K562 (cell line): ENCODE results near the gene TBC1D1. TPM values are rescaled to one million over a fixed set of nuclear protein-coding genes. Genes with fewer than 3 reads are reported as not detected.

Experiments used
- ATAC-seq: fragments of 200-7000 bp; cut with Tn5 transposase; 3 replicates; pipeline ENCODE4 v1.9.1; 2020; ENCODE audit warnings: moderate library complexity
- BruUV-seq: library from RNA; stranded (reverse); fragments of 400-500 nt; replicated peaks from 2 replicates; lab custom pipeline; 2021; lab: Mats Ljungman, UMichigan
- CTCF ChIA-PET: fragments of 300-600 bp; formaldehyde crosslinking; extraction: SDS; loops from one replicate; lab custom pipeline; 2021; ENCODE audit warnings: low intra/inter-chr PET ratio; lab: Yijun Ruan, JAX
- POLR2A ChIA-PET: fragments of 300-600, 350-650 bp; sonication (Branson Sonifier 250); formaldehyde crosslinking; extraction: SDS; loops from one replicate; lab custom pipeline; 2021; ENCODE audit warnings: antibody characterized with exemption, inconsistent platforms; lab: Yijun Ruan, JAX
- DNase-seq, 4 experiments: peaks; one replicate each; pipeline versions ENCODE4 v3.0.0 to v3.0.0-alpha.2; 2011 to 2018; ENCODE audit warnings: low spot score in 3 of 4, mixed read lengths in 3 of 4; ENCODE audit errors: extremely low read depth in 1 of 4
- FAIRE-seq: peaks from 2 replicates; lab custom pipeline; 2011; peaks lifted over from hg19 to GRCh38; lab: Jason Lieb, UNC
- H2AFZ ChIP-seq: 2 replicates; pipeline ENCODE4 v1.6.0; 2011; ENCODE audit warnings: low read depth, low read length, control low read depth, inconsistent platforms
- H3K27ac ChIP-seq: fragments of 200-600 bp; 3 replicates; pipeline ENCODE4 v1.8.0; 2011; ENCODE audit warnings: low read depth, mild to moderate bottlenecking, control low read depth, inconsistent platforms, low read length, moderate library complexity, mixed read lengths; ENCODE audit errors: extremely low read depth
- H3K27me3 ChIP-seq, 2 experiments: fragments of 300-600 bp in 1 of 2; 2 replicates in 1 of 2; 3 replicates in 1 of 2; pipeline versions ENCODE4 v1.6.0 to v1.8.0; 2011; ENCODE audit warnings: inconsistent platforms in 2 of 2, low read length in 2 of 2, mild to moderate bottlenecking in 1 of 2, mixed read lengths in 1 of 2, moderate library complexity in 1 of 2; ENCODE audit not compliant: control insufficient read depth in 2 of 2, insufficient read depth in 2 of 2
- H3K36me3 ChIP-seq: fragments of 300-600 bp; 3 replicates; pipeline ENCODE4 v1.8.0; 2011; ENCODE audit warnings: mild to moderate bottlenecking, low read length, inconsistent platforms; ENCODE audit not compliant: control insufficient read depth, insufficient read depth
- H3K4me1 ChIP-seq, 2 experiments: fragments of 200-600 bp in 1 of 2; replicated peaks in 1 of 2; 2 replicates in 1 of 2; 3 replicates in 1 of 2; pipeline versions ENCODE4 v1.5.1 to v1.8.0; 2011; ENCODE audit warnings: inconsistent platforms in 2 of 2, low read length in 2 of 2, mild to moderate bottlenecking in 1 of 2, mixed read lengths in 1 of 2, moderate library complexity in 1 of 2; ENCODE audit not compliant: control insufficient read depth in 2 of 2, insufficient read depth in 2 of 2
- H3K4me2 ChIP-seq: 2 replicates; pipeline ENCODE4 v1.6.1; 2011; ENCODE audit warnings: low read length, control low read depth, inconsistent platforms, mixed read lengths; ENCODE audit not compliant: insufficient read depth
- H3K4me3 ChIP-seq: fragments of 200-600 bp; sonication (generic), shearing (Covaris generic); 2 replicates; pipeline ENCODE4 v1.5.1; 2016; ENCODE audit warnings: control low read depth, inconsistent platforms
- H3K79me2 ChIP-seq: fragments of 200-600 bp; 3 replicates; pipeline ENCODE4 v1.8.0; 2011; ENCODE audit warnings: low read length, inconsistent platforms; ENCODE audit not compliant: control insufficient read depth, insufficient read depth
- H3K9ac ChIP-seq, 2 experiments: 2 replicates each; pipeline versions ENCODE4 v1.6.0 to v1.6.1; 2011; ENCODE audit warnings: low read depth in 2 of 2, low read length in 2 of 2, control low read depth in 1 of 2, inconsistent platforms in 1 of 2, mild to moderate bottlenecking in 1 of 2, mixed read lengths in 1 of 2; ENCODE audit not compliant: insufficient read depth in 1 of 2
- H3K9me1 ChIP-seq: one replicate; pipeline ENCODE4 v1.6.0; 2011; ENCODE audit warnings: inconsistent platforms, mild to moderate bottlenecking, low read length, moderate library complexity; ENCODE audit not compliant: control insufficient read depth, insufficient read depth
- H3K9me3 ChIP-seq: replicated peaks from 2 replicates; pipeline ENCODE4 v1.5.1; 2011; ENCODE audit warnings: low read depth, low read length, inconsistent platforms; ENCODE audit not compliant: control insufficient read depth, insufficient read depth
- H4K20me1 ChIP-seq: replicated peaks from 2 replicates; pipeline ENCODE4 v1.6.1; 2011; ENCODE audit warnings: low read length, inconsistent platforms, mixed read lengths; ENCODE audit not compliant: control insufficient read depth, insufficient read depth
- ETV1 ChIP-seq: fragments of 450-650 bp; conservative IDR thresholded peaks from 2 replicates; pipeline ENCODE4 v1.6.1; 2016; ENCODE audit warnings: missing genetic modification characterization, control low read depth, low read depth, missing compliant biosample characterization
- FOXJ3 ChIP-seq: sonication (generic); formaldehyde crosslinking; IDR thresholded peaks from 2 replicates; pipeline ENCODE4 v1.4.0; 2020; ENCODE audit warnings: mild to moderate bottlenecking, missing genetic modification reagents
- HNRNPUL1 ChIP-seq: fragments of 200-400 bp; formaldehyde crosslinking; IDR thresholded peaks from 2 replicates; pipeline ENCODE4 v1.6.1; 2017; ENCODE audit warnings: low read length
- KAT7 ChIP-seq: sonication (generic); formaldehyde crosslinking; IDR thresholded peaks from 2 replicates; pipeline ENCODE4 v1.8.0; 2022; ENCODE audit warnings: missing genetic modification reagents, mild to moderate bottlenecking, borderline replicate concordance
- KAT8 ChIP-seq: fragments of 450-650 bp; IDR thresholded peaks from 2 replicates; pipeline ENCODE4 v1.6.1; 2016; ENCODE audit warnings: low read depth, mild to moderate bottlenecking
- PCBP1 ChIP-seq: fragments of 200-400 bp; formaldehyde crosslinking; IDR thresholded peaks from 2 replicates; pipeline ENCODE4 v1.6.1; 2018; ENCODE audit warnings: mild to moderate bottlenecking, low read depth, low read length; ENCODE audit not compliant: poor library complexity, severe bottlenecking
- RAD51 ChIP-seq: fragments of 450-650 bp; IDR thresholded peaks from 2 replicates; pipeline ENCODE4 v1.7.1; 2016; ENCODE audit warnings: low read depth, mild to moderate bottlenecking, borderline replicate concordance
- RBM14 ChIP-seq: fragments of 200-400 bp; formaldehyde crosslinking; IDR thresholded peaks from 2 replicates; pipeline ENCODE4 v1.6.1; 2018; ENCODE audit warnings: low read depth, mild to moderate bottlenecking, low read length, moderate library complexity, borderline replicate concordance; ENCODE audit not compliant: insufficient read depth
- REST ChIP-seq, 2 experiments: fragments of 450-650 bp; formaldehyde crosslinking in 1 of 2; IDR thresholded peaks; 2 replicates each; pipeline versions ENCODE4 v1.4.0 to v1.6.1; 2014 to 2020; ENCODE audit warnings: mild to moderate bottlenecking in 2 of 2, borderline replicate concordance in 1 of 2, low read depth in 1 of 2
- ZNF76 ChIP-seq: fragments of 250-450 bp; sonication (Bioruptor Pico); IDR thresholded peaks from 2 replicates; pipeline ENCODE4 v1.4.0; 2020; ENCODE audit warnings: mild to moderate bottlenecking, moderate library complexity, borderline replicate concordance
- WGBS: fragments of 100-300 bp; shearing (Covaris generic); methylation state at CpG from one replicate; pipeline ENCODE4 v1.1.6; 2016; ENCODE audit warnings: low coverage, mixed read lengths; ENCODE audit not compliant: insufficient coverage; ENCODE audit errors: missing lambda C conversion rate; 5-methylcytosine and 5-hydroxymethylcytosine counted together
- in situ Hi-C: fragments of 300-500 bp; cut with MboI; formaldehyde crosslinking; loops from 4 replicates; pipeline ENCODE4 v1.15.0; 2018; ENCODE audit warnings: inconsistent platforms, mixed read lengths
- intact Hi-C: fragments of 100-400 bp; cut with micrococcal nuclease; formaldehyde crosslinking; loops from 2 replicates; pipeline ENCODE4 v1.14.2; 2022
- polyA plus RNA-seq, 8 experiments: library from polyadenylated mRNA; depleted of rRNA in 4 of 8; stranded (reverse) in 5 of 8; unstranded in 3 of 8; fragments of >200 nt; fragmentation: Nextera tagmentation in 2 of 8; fragmentation: Illumina TruSeq in 1 of 8; extraction: Ambion mirVana in 2 of 8; extraction: Trizol in 1 of 8; gene quantifications; 2 replicates each; pipeline versions ENCODE4 v1.2.1 to v1.2.3, GENCODE V29; 2011 to 2014; ENCODE audit warnings: inconsistent platforms in 1 of 8, missing spikeins in 1 of 8
- total RNA-seq, 7 experiments: library from RNA; depleted of rRNA in 6 of 7; stranded (reverse); fragments of >200 nt in 6 of 7; fragmentation: Illumina TruSeq in 2 of 7; extraction: Trizol in 2 of 7; gene quantifications; 2 replicates each; pipeline versions ENCODE4 v1.2.1 to v1.2.3, GENCODE V29; 2011 to 2021; ENCODE audit warnings: low replicate concordance in 1 of 7
- TF ChIP-seq, protein P1 (sequence below): sonication (generic); formaldehyde crosslinking; IDR thresholded peaks from 2 replicates; pipeline ENCODE4 v1.8.0; 2023; ENCODE audit warnings: mild to moderate bottlenecking, missing genetic modification reagents

Gene TBC1D1
- total and polyA plus RNA-seq, 9 of the 15 experiments (the other 6 are each of a cell fraction or from before 2014, with no cell fraction given): 0.59 to 14.2 (median 8.8) TPM

DNA sequence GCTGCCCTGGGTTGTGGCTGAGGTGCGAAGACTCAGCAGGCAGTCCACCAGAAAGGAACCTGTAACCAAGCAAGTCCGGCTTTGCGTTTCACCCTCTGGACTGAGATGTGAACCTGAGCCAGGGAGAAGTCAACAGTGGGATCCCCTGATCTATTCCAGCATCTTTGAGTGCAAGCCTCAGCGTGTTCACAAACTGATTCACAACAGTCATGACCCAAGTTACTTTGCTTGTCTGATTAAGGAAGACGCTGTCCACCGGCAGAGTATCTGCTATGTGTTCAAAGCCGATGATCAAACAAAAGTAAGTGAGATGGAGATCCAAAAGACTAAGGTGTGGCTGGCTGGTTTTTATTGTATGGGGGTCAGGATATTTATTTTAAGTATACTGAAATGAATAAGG is 11.3 kb downstream of the TBC1D1 start:
- no peaks in the 10 kb centered on the region for H3K9me3 ChIP-seq
- FAIRE-seq (peak; percentile 29), DNase-seq (no peak), ATAC-seq (no peak)
- ChIA-PET POLR2A (no interaction called here), CTCF (no interaction called here)
- no peaks in the 10 kb centered on the region for H3K9me1 ChIP-seq
- no peak overlapping the region for H3K27ac ChIP-seq
- intact Hi-C loops: no loop called here
- no peaks in the 10 kb centered on the region for H4K20me1 ChIP-seq
- WGBS: 3% methylated on average over 7 of the region's 7 CpGs
- no peaks in the 10 kb centered on the region for H3K79me2 ChIP-seq
- no peak overlapping the region for H3K4me3 ChIP-seq
- no peak overlapping the region for H2AFZ ChIP-seq
- H3K4me1 ChIP-seq: peaks cover 0 to 4% of the 10 kb centered on the region in 2 experiments; a peak in 1 of 5 replicates
- no peak overlapping the region for H3K9ac ChIP-seq
- peaks cover 21 to 27% of the 10 kb centered on the region in 2 experiments for H3K27me3 ChIP-seq
- H3K4me2 ChIP-seq: no peak overlapping the region
- no peaks in the 10 kb centered on the region for H3K36me3 ChIP-seq
- BruUV-seq: no TSS peak
- in situ Hi-C loops: no loop called here
- TF ChIP-seq ZNF76 (CRISPR knock-in tag) (no peak), HNRNPUL1 (no peak), RAD51 (no peak), KAT7 (CRISPR knock-in tag) (no peak), PCBP1 (no peak), KAT8 (no peak), ETV1 (tag) (no peak), REST (IDR thresholded peaks at IDR 0.05; ENCODE audit: borderline replicate concordance) (no peak), REST (CRISPR knock-in tag; IDR thresholded peaks at IDR 0.05; ENCODE audit: low read depth) (no peak), RBM14 (no peak), FOXJ3 (CRISPR knock-in tag) (no peak)
- TF ChIP-seq, protein P1, sequence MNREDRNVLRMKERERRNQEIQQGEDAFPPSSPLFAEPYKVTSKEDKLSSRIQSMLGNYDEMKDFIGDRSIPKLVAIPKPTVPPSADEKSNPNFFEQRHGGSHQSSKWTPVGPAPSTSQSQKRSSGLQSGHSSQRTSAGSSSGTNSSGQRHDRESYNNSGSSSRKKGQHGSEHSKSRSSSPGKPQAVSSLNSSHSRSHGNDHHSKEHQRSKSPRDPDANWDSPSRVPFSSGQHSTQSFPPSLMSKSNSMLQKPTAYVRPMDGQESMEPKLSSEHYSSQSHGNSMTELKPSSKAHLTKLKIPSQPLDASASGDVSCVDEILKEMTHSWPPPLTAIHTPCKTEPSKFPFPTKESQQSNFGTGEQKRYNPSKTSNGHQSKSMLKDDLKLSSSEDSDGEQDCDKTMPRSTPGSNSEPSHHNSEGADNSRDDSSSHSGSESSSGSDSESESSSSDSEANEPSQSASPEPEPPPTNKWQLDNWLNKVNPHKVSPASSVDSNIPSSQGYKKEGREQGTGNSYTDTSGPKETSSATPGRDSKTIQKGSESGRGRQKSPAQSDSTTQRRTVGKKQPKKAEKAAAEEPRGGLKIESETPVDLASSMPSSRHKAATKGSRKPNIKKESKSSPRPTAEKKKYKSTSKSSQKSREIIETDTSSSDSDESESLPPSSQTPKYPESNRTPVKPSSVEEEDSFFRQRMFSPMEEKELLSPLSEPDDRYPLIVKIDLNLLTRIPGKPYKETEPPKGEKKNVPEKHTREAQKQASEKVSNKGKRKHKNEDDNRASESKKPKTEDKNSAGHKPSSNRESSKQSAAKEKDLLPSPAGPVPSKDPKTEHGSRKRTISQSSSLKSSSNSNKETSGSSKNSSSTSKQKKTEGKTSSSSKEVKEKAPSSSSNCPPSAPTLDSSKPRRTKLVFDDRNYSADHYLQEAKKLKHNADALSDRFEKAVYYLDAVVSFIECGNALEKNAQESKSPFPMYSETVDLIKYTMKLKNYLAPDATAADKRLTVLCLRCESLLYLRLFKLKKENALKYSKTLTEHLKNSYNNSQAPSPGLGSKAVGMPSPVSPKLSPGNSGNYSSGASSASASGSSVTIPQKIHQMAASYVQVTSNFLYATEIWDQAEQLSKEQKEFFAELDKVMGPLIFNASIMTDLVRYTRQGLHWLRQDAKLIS: no peak
